Measurements from ENCODE around the gene TRDN. TPM values are rescaled to one million over a fixed set of nuclear protein-coding genes. Genes with fewer than 3 reads are reported as not detected.

TRDN gene
- total RNA-seq, 1 experiment from 2014 or later, result 10.4 TPM

DNA sequence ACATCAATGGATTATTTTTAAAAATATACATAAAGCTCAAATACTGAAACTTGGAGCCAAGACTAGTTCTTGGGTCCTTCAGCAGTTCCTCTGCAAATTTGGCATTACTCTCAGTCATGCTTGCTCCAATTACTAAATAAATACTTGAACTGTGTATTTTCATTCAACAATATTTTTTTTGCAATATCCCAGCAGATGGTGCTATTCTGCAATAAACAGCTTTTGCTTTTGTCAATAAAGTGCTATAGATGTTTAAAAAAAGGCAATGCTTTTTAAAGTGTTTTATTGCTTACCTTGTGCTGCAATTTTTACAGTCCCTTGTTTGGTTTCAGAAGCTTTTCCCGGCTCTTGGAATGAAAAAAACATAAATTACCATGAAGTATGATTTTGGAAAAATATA is 243.4 kb downstream of the TRDN start:
- Histone ChIP-seq H2BK12ac (ENCODE audit: insufficient read length, low read depth, low read length) (no peak overlapping the region), H2BK15ac (ENCODE audit: low read depth, low read length) (no peak overlapping the region), H3K79me1 (ENCODE audit: insufficient read depth, low read depth, low read length, poor library complexity, severe bottlenecking) (no peaks in the 10 kb centered on the region), H3K23ac (ENCODE audit: insufficient read length, low read depth, low read length) (no peak overlapping the region), H3K4me2 (ENCODE audit: insufficient read depth, insufficient read length, low read length) (no peak overlapping the region), H3K9ac (ENCODE audit: extremely low read depth, insufficient read length, low read length) (no peak overlapping the region), H3K27me3 (ENCODE audit: insufficient read depth, low read length) (no peaks in the 10 kb centered on the region), H3K23me2 (ENCODE audit: insufficient read length, low read depth, low read length, poor library complexity, severe bottlenecking) (no peaks in the 10 kb centered on the region), H3K27ac (ENCODE audit: insufficient read length, low read depth, low read length) (no peak overlapping the region), H3K14ac (ENCODE audit: insufficient read depth, low read length) (no peak overlapping the region), H4K5ac (ENCODE audit: insufficient read length, low read depth, low read length) (no peak overlapping the region), H4K20me1 (ENCODE audit: control insufficient read depth, insufficient read depth, insufficient read length) (no peaks in the 10 kb centered on the region), H2AFZ (ENCODE audit: low read length) (no peak overlapping the region), H3K79me2 (ENCODE audit: insufficient read depth, low read length) (no peaks in the 10 kb centered on the region), H2BK5ac (ENCODE audit: insufficient read length, low read length) (no peak overlapping the region), H2AK5ac (ENCODE audit: insufficient read length, low read length) (no peak overlapping the region), H3K9me3 (ENCODE audit: control insufficient read depth, low read depth, low read length) (no peaks in the 10 kb centered on the region), H2BK120ac (ENCODE audit: low read depth, low read length, poor library complexity, severe bottlenecking) (no peak overlapping the region), H3T11ph (ENCODE audit: low read length) (no peak overlapping the region), H3K18ac (ENCODE audit: insufficient read length, low read depth, low read length) (no peak overlapping the region), H4K91ac (ENCODE audit: insufficient read length, low read depth, low read length) (no peak overlapping the region), H3K4ac (ENCODE audit: low read depth, low read length) (no peak overlapping the region), H2BK20ac (ENCODE audit: low read depth, low read length, poor library complexity, severe bottlenecking) (no peak overlapping the region), H4K8ac (replicated peaks; ENCODE audit: insufficient read length, low read depth, low read length) (no peak overlapping the region), H3K4me1 (ENCODE audit: insufficient read depth, low read length) (no peaks in the 10 kb centered on the region), H3K56ac (ENCODE audit: insufficient read length, low read depth, low read length) (no peak overlapping the region)
- TF ChIP-seq CTCF (conservative IDR thresholded peaks at IDR 0.05), result peak; percentile 48; the same call in 2 of the 3 replicates
- no peak for DNase-seq
- H3K36me3 Mint-ChIP-seq (ENCODE audit: insufficient read depth in 1 of 3, low read depth in 3 of 3), result no peaks in the 10 kb centered on the region
- no peaks in the 10 kb centered on the region for H3K27me3 Mint-ChIP-seq (ENCODE audit: low read depth)
- no peak overlapping the region for H3K4me3 Mint-ChIP-seq
- H3K4me1 Mint-ChIP-seq, result no peaks in the 10 kb centered on the region
- no peak overlapping the region for H3K27ac Mint-ChIP-seq
- no CpG with 5 or more reads among the region's 1 CpG for WGBS (ENCODE audit: extremely low coverage, insufficient read length, low lambda C conversion rate)
- H3K9me3 Mint-ChIP-seq, result no peaks in the 10 kb centered on the region
